LNCaP clone FGC (cell line): ENCODE results near the gene AVP.
"Not testable (repeated sequence)": the region's sequence is repeated elsewhere in the genome, so short reads cannot be mapped to it uniquely, and the experiment has no call there.

Experiments
- DNase-seq: peaks from one replicate; pipeline ENCODE4 v3.0.0-alpha.2; 2011; ENCODE audit warnings: low read depth
- H3K4me3 ChIP-seq: 2 replicates; pipeline ENCODE4 v1.5.1; 2011; ENCODE audit warnings: mild to moderate bottlenecking, low read depth, low read length, control low read depth
- CTCF ChIP-seq: IDR thresholded peaks from 2 replicates; pipeline ENCODE4 v1.5.1; 2012; ENCODE audit warnings: mild to moderate bottlenecking; ENCODE audit not compliant: control insufficient read depth, insufficient read depth; ENCODE audit errors: extremely low read depth

Gene AVP

GRCh38 chr20:3081641-3082040 is 2.9 kb downstream of the AVP start:
- TF ChIP-seq CTCF, result no peak
- no peak overlapping the region for H3K4me3 ChIP-seq
- DNase-seq, result no peak

- DNase-seq, result peak; percentile 17
- no peak for TF ChIP-seq CTCF
- H3K4me3 ChIP-seq, result no peak overlapping the region
Measured at GRCh38 chr20:3080939-3081388, 3.6 kb downstream of the AVP start.

GRCh38 chr20:3077618-3078134 is 6.8 kb downstream of the AVP start:
- no peak for TF ChIP-seq CTCF
- no peak for DNase-seq
- no peak overlapping the region for H3K4me3 ChIP-seq

GRCh38 chr20:3075315-3075714 is 9.2 kb downstream of the AVP start:
- not testable (repeated sequence) for H3K4me3 ChIP-seq, DNase-seq

GRCh38 chr20:3074812-3075211 is 9.7 kb downstream of the AVP start:
- H3K4me3 ChIP-seq, result no peak overlapping the region
- TF ChIP-seq CTCF, result no peak
- no peak for DNase-seq

GRCh38 chr20:3073251-3073643 is 11.3 kb downstream of the AVP start:
- DNase-seq, H3K4me3 ChIP-seq: not testable (repeated sequence)

- no peak overlapping the region for H3K4me3 ChIP-seq
- no peak for TF ChIP-seq CTCF
- DNase-seq, result no peak
Measured at GRCh38 chr20:3072530-3073250, 11.8 kb downstream of the AVP start.

- H3K4me3 ChIP-seq, result no peak within 1 kb of the TSS
- DNase-seq, result no peak
- TF ChIP-seq CTCF, result no peak
Measured at GRCh38 chr20:3071610-3072529, 12.7 kb downstream of the AVP start, which contains the start of gene OXT. Gene OXT (plus strand): TSS chr20:3071620. CDS start chr20:3071656, 36 bp downstream.
